ENCODE measurements around the gene CSTB.

Gene CSTB

DNA sequence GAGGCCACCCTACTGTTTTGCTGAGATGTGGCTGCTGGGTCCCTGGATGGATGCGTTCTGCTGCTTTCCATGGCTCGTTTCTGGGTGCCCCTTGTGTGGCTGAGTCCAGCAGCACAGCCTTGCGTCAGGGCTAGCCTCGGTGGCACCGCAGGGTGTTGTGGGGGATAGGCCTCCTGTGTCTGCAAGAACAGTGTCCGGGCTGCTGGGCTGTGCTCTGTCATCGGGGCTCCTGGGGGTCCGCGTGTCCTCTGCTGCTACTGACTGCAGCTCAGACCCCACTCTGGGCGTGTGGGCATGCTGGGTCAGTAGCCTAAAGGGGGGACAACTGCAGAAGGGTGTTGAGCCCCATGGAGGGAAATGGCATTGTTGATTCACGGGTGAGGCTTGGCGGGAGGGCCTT, 18.2 kb upstream of the CSTB start:
- no peaks in the 10 kb centered on the region for H3K27me3 ChIP-seq
- peaks cover 85% of the 10 kb centered on the region for H3K36me3 ChIP-seq

GRCh38 chr21:43793243-43793642, 17.1 kb upstream of the CSTB start:
- TF ChIP-seq Cebpa-rat (IDR thresholded peaks at IDR 0.05), result no peak
- Histone ChIP-seq H3K9ac (no peak overlapping the region), H3K4me3 (no peak overlapping the region), H3K4me2 (no peak overlapping the region), H3K27me3 (no peaks in the 10 kb centered on the region), H3K4me1 (peaks cover 39% of the 10 kb centered on the region), H3K27ac (no peak overlapping the region), H3K9me3 (no peaks in the 10 kb centered on the region), H3K36me3 (peaks cover 74% of the 10 kb centered on the region), H4K20me1 (peaks cover 87% of the 10 kb centered on the region)

More for the DNA sequence above, 18.2 kb upstream of the CSTB start:
- peaks cover 93% of the 10 kb centered on the region for H4K20me1 ChIP-seq
- H3K4me1 ChIP-seq, result peaks cover 32% of the 10 kb centered on the region
- no peak overlapping the region for H3K4me2 ChIP-seq
- H3K9me3 ChIP-seq, result no peaks in the 10 kb centered on the region
- no peak overlapping the region for H3K27ac ChIP-seq
- H3K9ac ChIP-seq, result no peak overlapping the region
- TF ChIP-seq Cebpa-rat (IDR thresholded peaks at IDR 0.05), result no peak
- H3K4me3 ChIP-seq, result no peak overlapping the region

DNA sequence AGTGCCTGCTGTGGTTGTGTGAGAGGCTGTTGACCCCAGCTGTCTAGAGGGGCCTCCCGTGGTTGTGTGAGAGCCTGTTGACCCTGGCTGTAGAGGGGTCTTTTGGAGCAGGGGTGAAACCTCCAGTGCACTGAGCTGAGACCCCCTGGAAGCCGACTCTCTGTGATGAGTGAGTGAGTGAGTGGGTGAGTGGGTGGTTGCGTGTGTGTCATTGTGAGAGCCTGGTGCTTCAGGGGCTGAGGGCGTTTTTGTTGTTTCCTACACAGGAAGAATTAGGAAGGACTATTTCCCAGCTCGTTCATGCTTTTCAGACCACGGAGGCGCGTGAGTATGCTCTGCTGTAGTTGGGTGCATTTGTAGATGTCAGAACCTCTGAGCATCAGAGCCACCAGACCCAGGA, 16.3 kb upstream of the CSTB start:
- Histone ChIP-seq H3K4me3 (no peak overlapping the region), H4K20me1 (peaks cover 78% of the 10 kb centered on the region), H3K4me2 (no peak overlapping the region), H3K4me1 (peaks cover 41% of the 10 kb centered on the region), H3K9me3 (no peaks in the 10 kb centered on the region), H3K27ac (no peak overlapping the region), H3K27me3 (no peaks in the 10 kb centered on the region), H3K36me3 (peaks cover 66% of the 10 kb centered on the region), H3K9ac (peak overlapping the region; percentile 35; the same call in 1 of the 2 replicates)
- TF ChIP-seq Cebpa-rat (IDR thresholded peaks at IDR 0.05), result no peak

- no peak for TF ChIP-seq Cebpa-rat (IDR thresholded peaks at IDR 0.05)
- H3K27ac ChIP-seq, result peak overlapping the region; percentile 92
Measured at GRCh38 chr21:43790010-43790524, 14.0 kb upstream of the CSTB start.

DNA sequence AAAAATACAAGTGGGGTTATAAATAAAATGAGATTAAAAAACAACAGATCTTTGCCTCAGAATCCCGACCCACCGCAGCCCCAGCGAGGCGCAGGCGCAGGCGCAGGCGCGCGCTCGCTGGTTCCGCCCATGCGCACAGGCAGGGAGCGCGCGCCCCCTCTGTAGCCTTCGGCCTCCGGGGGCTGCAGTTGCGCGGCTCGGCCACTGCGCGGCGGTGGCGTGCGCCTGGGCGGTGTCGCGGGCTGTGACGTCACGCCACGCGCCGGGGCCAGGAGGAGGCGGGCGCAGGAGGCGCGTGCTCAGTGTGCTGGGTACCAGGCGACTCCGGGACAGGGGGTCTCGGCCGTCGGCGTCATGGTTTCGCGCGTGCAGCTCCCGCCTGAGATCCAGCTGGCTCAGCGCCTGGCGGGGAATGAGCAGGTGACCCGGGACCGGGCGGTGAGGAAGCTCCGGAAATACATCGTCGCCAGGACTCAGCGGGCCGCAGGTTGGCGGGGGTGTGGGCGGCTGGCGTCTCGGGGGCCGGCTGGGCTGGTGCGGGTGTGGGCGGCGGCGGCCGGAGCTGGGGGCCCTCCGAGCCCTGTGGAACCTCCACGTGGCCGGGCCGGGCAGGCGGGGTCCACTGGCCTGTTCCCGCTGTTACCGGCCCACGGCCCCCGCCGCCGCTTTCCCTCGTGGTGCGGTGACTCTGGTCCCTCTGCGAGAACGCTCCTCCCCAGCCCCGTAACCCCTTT, 13.3 kb upstream of the CSTB start, which contains the start of gene RRP1:
RRP1 (plus strand) TSS at position 302 of the 734 bp plus-strand sequence; CDS start at position 355, 53 bp downstream.
- no peaks in the 10 kb centered on the region for H3K9me3 ChIP-seq
- H3K9ac ChIP-seq, result peak within 1 kb of the TSS; percentile 93
- TF ChIP-seq Cebpa-rat (IDR thresholded peaks at IDR 0.05), result no peak
- H3K27ac ChIP-seq, result peak within 1 kb of the TSS; percentile 92
- H3K4me2 ChIP-seq, result peak within 1 kb of the TSS; percentile 95
- peaks cover 36% of the 10 kb centered on the region for H3K36me3 ChIP-seq
- peaks cover 41% of the 10 kb centered on the region for H3K4me1 ChIP-seq
- H3K27me3 ChIP-seq, result no peaks in the 10 kb centered on the region
- H4K20me1 ChIP-seq, result peaks cover 49% of the 10 kb centered on the region
- H3K4me3 ChIP-seq, result peak within 1 kb of the TSS; percentile 99

More at GRCh38 chr21:43790010-43790524, 14.0 kb upstream of the CSTB start:
- peaks cover 42% of the 10 kb centered on the region for H3K36me3 ChIP-seq
- H3K27me3 ChIP-seq, result no peaks in the 10 kb centered on the region
- H3K4me2 ChIP-seq, result peak overlapping the region; percentile 95
- H3K9ac ChIP-seq, result peak overlapping the region; percentile 93
- H3K4me3 ChIP-seq, result peak overlapping the region; percentile 99
- H3K4me1 ChIP-seq, result peaks cover 41% of the 10 kb centered on the region
- no peaks in the 10 kb centered on the region for H3K9me3 ChIP-seq
- peaks cover 55% of the 10 kb centered on the region for H4K20me1 ChIP-seq

- Histone ChIP-seq H3K9me3 (no peaks in the 10 kb centered on the region), H3K4me1 (peaks cover 46% of the 10 kb centered on the region), H3K27ac (no peak overlapping the region), H4K20me1 (peaks cover 24% of the 10 kb centered on the region), H3K27me3 (no peaks in the 10 kb centered on the region), H3K9ac (no peak overlapping the region), H3K4me2 (no peak overlapping the region), H3K4me3 (no peak overlapping the region), H3K36me3 (peaks cover 11% of the 10 kb centered on the region)
- TF ChIP-seq Cebpa-rat (IDR thresholded peaks at IDR 0.05), result no peak
Measured at GRCh38 chr21:43786807-43787440, 10.8 kb upstream of the CSTB start.

GRCh38 chr21:43786300-43786806, 10.2 kb upstream of the CSTB start:
- H3K4me2 ChIP-seq, result no peak overlapping the region
- TF ChIP-seq Cebpa-rat (IDR thresholded peaks at IDR 0.05), result no peak
- no peaks in the 10 kb centered on the region for H3K27me3 ChIP-seq
- peaks cover 18% of the 10 kb centered on the region for H4K20me1 ChIP-seq
- H3K9me3 ChIP-seq, result no peaks in the 10 kb centered on the region
- peaks cover 40% of the 10 kb centered on the region for H3K4me1 ChIP-seq
- H3K36me3 ChIP-seq, result peaks cover 5% of the 10 kb centered on the region
- no peak overlapping the region for H3K4me3 ChIP-seq
- H3K27ac ChIP-seq, result no peak overlapping the region
- no peak overlapping the region for H3K9ac ChIP-seq

GRCh38 chr21:43785134-43785533, 9.0 kb upstream of the CSTB start:
- Histone ChIP-seq H3K4me2 (no peak overlapping the region), H3K4me3 (no peak overlapping the region), H3K4me1 (peaks cover 28% of the 10 kb centered on the region), H3K27ac (no peak overlapping the region), H3K9me3 (no peaks in the 10 kb centered on the region), H4K20me1 (peaks cover 6% of the 10 kb centered on the region; the same call in 1 of the 2 replicates), H3K27me3 (no peaks in the 10 kb centered on the region), H3K9ac (no peak overlapping the region), H3K36me3 (no peaks in the 10 kb centered on the region)
- TF ChIP-seq Cebpa-rat (IDR thresholded peaks at IDR 0.05), result no peak

DNA sequence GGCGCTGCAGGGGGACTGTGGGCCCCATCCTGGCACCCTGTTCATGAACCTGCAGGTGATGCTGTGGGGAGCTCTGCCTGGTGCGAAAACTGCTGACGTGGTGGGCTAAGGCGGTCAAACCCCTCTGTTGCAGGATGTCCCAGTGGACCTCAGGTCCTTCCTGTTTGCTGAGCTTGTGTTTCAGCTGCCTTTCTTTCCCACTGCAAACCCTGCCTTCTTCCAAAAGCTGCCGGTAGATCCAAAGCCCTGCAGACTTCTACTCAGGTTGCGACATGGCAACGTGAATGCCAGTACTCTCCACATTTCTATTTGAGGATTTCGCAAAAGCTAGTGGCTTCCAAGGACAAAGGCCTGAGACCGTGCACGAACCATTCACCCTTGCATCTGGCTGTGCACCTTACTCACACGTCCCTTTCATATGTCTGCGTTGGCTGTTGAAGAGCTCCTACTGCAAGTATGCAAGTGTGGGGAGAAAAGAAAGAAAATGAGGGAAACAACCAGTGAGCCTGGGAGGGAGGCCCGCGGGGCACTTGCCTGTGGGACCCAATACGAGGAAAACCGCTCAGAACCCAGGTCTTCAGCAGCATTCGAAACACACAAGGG, 7.1 kb upstream of the CSTB start:
- peak overlapping the region; percentile 74 for H3K4me2 ChIP-seq

More for the DNA sequence above, 7.1 kb upstream of the CSTB start:
- no peak for TF ChIP-seq Cebpa-rat (IDR thresholded peaks at IDR 0.05)
- peaks cover 37% of the 10 kb centered on the region for H3K4me1 ChIP-seq
- no peaks in the 10 kb centered on the region for H3K36me3 ChIP-seq
- no peak overlapping the region for H3K27ac ChIP-seq
- no peaks in the 10 kb centered on the region for H4K20me1 ChIP-seq
- no peaks in the 10 kb centered on the region for H3K9me3 ChIP-seq
- H3K9ac ChIP-seq, result no peak overlapping the region
- H3K27me3 ChIP-seq, result no peaks in the 10 kb centered on the region
- H3K4me3 ChIP-seq, result no peak overlapping the region
